SK-N-MC (cell line): Measurements from ENCODE around the gene LAG3.

Experiments used
- DNase-seq: peaks from one replicate; pipeline ENCODE4 v3.0.0-alpha.2; 2011; ENCODE audit warnings: low read depth, low spot score
- H3K27ac ChIP-seq: fragments of 200-600 bp; sonication (generic); 2 replicates; pipeline ENCODE4 v1.5.1; 2016; ENCODE audit warnings: mixed run types
- H3K36me3 ChIP-seq: fragments of 200-600 bp; sonication (generic); 2 replicates; pipeline ENCODE4 v1.6.1; 2017; ENCODE audit warnings: antibody characterized with exemption, low read length, mixed read lengths; ENCODE audit not compliant: insufficient read depth
- H3K4me3 ChIP-seq: fragments of 200-600 bp; sonication (generic); 2 replicates; pipeline ENCODE4 v1.5.1; 2016
- H3K9ac ChIP-seq: fragments of 200-600 bp; sonication (generic); 2 replicates; pipeline ENCODE4 v1.8.0; 2017; ENCODE audit warnings: mixed run types, mixed read lengths; ENCODE audit not compliant: insufficient read length
- H3K9me3 ChIP-seq: fragments of 200-600 bp; sonication (generic); 2 replicates; pipeline ENCODE4 v1.6.1; 2017; ENCODE audit warnings: low read depth, mild to moderate bottlenecking, antibody characterized with exemption, low read length, moderate library complexity, mixed read lengths
- EZH2 ChIP-seq: fragments of 200-600 bp; sonication (generic); IDR thresholded peaks from one replicate; pipeline ENCODE4 v1.6.1; 2017; ENCODE audit warnings: antibody characterized with exemption
- FOXP2 ChIP-seq: optimal IDR thresholded peaks from 2 replicates; pipeline ENCODE3; 2011; ENCODE audit warnings: mild to moderate bottlenecking, moderate library complexity; ENCODE audit not compliant: insufficient read depth; ENCODE audit errors: extremely low read length, control extremely low read depth
- POLR2AphosphoS5 ChIP-seq: IDR thresholded peaks from 2 replicates; pipeline ENCODE4 v1.6.1; 2012; ENCODE audit warnings: mild to moderate bottlenecking, low read depth, low read length, borderline replicate concordance

LAG3 gene

GRCh38 chr12:6767353-6768319 lies 4.7 kb upstream of the LAG3 start:
- peak; percentile 1; the same call in 1 of the 2 replicates for TF ChIP-seq POLR2AphosphoS5
- no peak for TF ChIP-seq EZH2
- Histone ChIP-seq H3K36me3 (peaks cover 21% of the 10 kb centered on the region; the same call in 1 of the 2 replicates), H3K4me3 (peak overlapping the region; percentile 87), H3K9me3 (no peaks in the 10 kb centered on the region), H3K27ac (peak overlapping the region; percentile 39; the same call in 1 of the 2 replicates), H3K9ac (peak overlapping the region; percentile 94)
- no peak for DNase-seq

DNA sequence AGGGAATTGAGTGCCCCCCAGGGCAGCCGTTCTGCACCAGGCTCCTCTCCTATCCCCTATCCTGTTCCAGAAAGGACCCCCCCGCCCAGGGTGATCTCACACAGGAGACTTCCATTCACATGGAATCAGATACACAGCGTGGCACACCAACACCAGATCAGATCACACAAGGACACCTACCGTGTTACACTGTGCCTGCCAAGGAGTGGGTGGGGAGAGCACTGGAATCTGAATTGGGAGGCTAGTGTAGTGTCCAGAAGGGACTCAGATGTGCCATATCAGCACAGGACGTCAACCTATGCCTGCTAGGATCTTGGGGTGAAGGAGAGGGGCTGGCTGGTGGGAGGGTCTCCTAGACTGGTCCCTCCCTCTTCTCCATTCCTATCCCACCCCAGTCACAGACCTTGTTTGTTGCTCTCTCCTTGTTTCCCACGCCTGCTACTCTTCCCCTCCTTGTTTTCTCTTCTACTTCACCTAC lies 3.8 kb upstream of the LAG3 start:
- TF ChIP-seq POLR2AphosphoS5: peak; percentile 19; the same call in 1 of the 2 replicates
- no peak for TF ChIP-seq EZH2
- Histone ChIP-seq H3K27ac (peak overlapping the region; percentile 39; the same call in 1 of the 2 replicates), H3K9me3 (no peaks in the 10 kb centered on the region), H3K9ac (peak overlapping the region; percentile 94), H3K36me3 (peaks cover 21% of the 10 kb centered on the region; the same call in 1 of the 2 replicates), H3K4me3 (peak overlapping the region; percentile 87)
- DNase-seq: no peak

- 0 out of 2 replicates have a peak overlapping the region, but pooled peaks have one; percentile 15 for H3K27ac ChIP-seq
- peak overlapping the region; percentile 87 for H3K4me3 ChIP-seq
- H3K9ac ChIP-seq: no peak overlapping the region
- H3K36me3 ChIP-seq: peaks cover 21% of the 10 kb centered on the region; the same call in 1 of the 2 replicates
- H3K9me3 ChIP-seq: no peaks in the 10 kb centered on the region
- TF ChIP-seq FOXP2 (no peak), EZH2 (no peak), POLR2AphosphoS5 (no peak)
- no peak for DNase-seq
Observed at GRCh38 chr12:6768990-6769389, 3.3 kb upstream of the LAG3 start.

- no peaks in the 10 kb centered on the region for H3K9me3 ChIP-seq
- no peak overlapping the region for H3K9ac ChIP-seq
- no peak for TF ChIP-seq POLR2AphosphoS5
- TF ChIP-seq EZH2: no peak
- TF ChIP-seq FOXP2: no peak
- no peak for DNase-seq
- no peak overlapping the region for H3K27ac ChIP-seq
- H3K4me3 ChIP-seq: no peak overlapping the region
- peaks cover 21% of the 10 kb centered on the region; the same call in 1 of the 2 replicates for H3K36me3 ChIP-seq
Observed at GRCh38 chr12:6769666-6770065, 2.7 kb upstream of the LAG3 start.

DNA sequence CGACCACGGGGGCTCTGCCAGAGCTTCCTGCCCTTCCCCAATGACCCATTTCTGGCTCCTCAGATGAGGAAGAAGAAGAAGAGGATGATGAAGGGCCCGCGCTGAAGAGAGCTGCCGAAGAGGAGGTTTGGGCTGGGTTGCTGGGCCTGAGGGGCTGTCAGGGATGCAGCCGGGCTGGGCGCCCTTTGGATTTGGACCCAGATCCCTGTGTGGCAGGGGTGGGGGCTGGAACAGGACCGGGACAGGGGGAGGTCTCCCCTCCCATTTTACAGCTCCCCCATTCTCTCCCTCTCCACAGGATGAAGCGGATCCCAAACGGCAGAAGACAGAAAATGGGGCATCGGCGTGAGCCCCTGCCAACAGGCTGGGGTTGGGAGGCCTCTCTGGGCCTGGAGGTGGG lies 2.2 kb upstream of the LAG3 start:
- Histone ChIP-seq H3K36me3 (peaks cover 21% of the 10 kb centered on the region; the same call in 1 of the 2 replicates), H3K9ac (no peak overlapping the region), H3K9me3 (no peaks in the 10 kb centered on the region), H3K27ac (no peak overlapping the region), H3K4me3 (no peak overlapping the region)
- DNase-seq: no peak
- no peak for TF ChIP-seq FOXP2
- TF ChIP-seq EZH2: no peak
- no peak for TF ChIP-seq POLR2AphosphoS5

DNA sequence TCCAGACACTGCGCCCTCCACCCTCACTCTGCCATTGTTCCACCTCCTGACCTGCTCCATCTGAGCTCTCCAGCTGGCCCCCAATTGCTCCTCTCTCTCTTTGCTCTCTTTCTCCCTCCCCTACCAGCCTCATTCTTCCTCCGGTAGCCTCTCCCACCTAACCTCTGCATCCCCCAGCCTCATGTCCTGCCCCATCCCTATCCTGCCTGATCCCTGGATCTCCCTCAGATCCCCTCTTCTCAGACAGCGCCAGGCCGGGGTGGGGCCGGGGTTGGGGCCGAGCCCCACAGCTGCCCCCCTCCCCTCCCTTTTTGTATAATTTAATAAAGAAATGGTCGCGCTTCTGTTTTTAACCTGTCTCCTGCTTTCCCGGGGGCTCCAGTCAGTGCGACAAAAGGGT lies 1.7 kb upstream of the LAG3 start:
- TF ChIP-seq FOXP2 (no peak), POLR2AphosphoS5 (no peak), EZH2 (no peak)
- H3K9ac ChIP-seq: no peak overlapping the region
- DNase-seq: no peak
- H3K36me3 ChIP-seq: peaks cover 21% of the 10 kb centered on the region; the same call in 1 of the 2 replicates
- H3K27ac ChIP-seq: no peak overlapping the region
- no peak overlapping the region for H3K4me3 ChIP-seq
- H3K9me3 ChIP-seq: no peaks in the 10 kb centered on the region

GRCh38 chr12:6771091-6771495 lies 1.2 kb upstream of the LAG3 start:
- Histone ChIP-seq H3K27ac (0 out of 2 replicates have a peak overlapping the region, but pooled peaks have one; percentile 36), H3K9me3 (no peaks in the 10 kb centered on the region), H3K36me3 (peaks cover 21% of the 10 kb centered on the region; the same call in 1 of the 2 replicates), H3K9ac (no peak overlapping the region), H3K4me3 (no peak overlapping the region)
- no peak for TF ChIP-seq FOXP2
- TF ChIP-seq POLR2AphosphoS5: 0 out of 2 replicates have a peak, but pooled peaks have one; percentile 9
- TF ChIP-seq EZH2: no peak
- DNase-seq: no peak

- peaks cover 21% of the 10 kb centered on the region; the same call in 1 of the 2 replicates for H3K36me3 ChIP-seq
- 0 out of 2 replicates have a peak overlapping the region, but pooled peaks have one; percentile 39 for H3K27ac ChIP-seq
- DNase-seq: no peak
- TF ChIP-seq POLR2AphosphoS5 (0 out of 2 replicates have a peak, but pooled peaks have one; percentile 40), FOXP2 (no peak)
- no peaks in the 10 kb centered on the region for H3K9me3 ChIP-seq
- no peak overlapping the region for H3K4me3 ChIP-seq
- H3K9ac ChIP-seq: no peak overlapping the region
Observed at GRCh38 chr12:6771509-6772330, 600 bp upstream of the LAG3 start.
